GM18909 (cell line): Measurements from ENCODE around the gene CDCP1.

Source experiments
- ATAC-seq: cut with Tn5 transposase; IDR thresholded peaks from one replicate; pipeline ENCODE4 v1.9.1; 2021; ENCODE audit warnings: mild to moderate bottlenecking; ENCODE audit not compliant: unreplicated experiment, poor library complexity

CDCP1 gene

DNA sequence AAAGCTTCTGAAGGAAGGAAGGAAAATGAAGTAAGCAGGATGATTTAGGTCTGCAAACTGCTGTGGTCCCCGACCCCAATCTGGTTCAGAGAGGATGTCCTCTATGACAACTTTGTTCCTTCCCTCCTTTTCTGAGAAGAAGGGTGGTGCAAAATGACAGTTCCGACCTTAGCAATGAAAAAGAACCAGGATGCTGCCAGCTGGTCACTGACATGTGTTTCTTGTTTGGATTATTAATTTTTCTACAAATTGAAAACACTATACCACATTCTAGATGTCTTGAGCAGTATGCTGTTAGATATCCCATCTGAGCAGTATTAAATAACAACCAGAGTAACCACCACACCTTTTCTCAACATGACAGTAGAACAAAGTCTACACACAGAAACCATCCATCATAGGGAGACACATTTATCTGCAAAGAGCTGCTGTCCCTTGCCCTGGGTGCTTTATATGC is 27.5 kb downstream of the CDCP1 start:
- ATAC-seq: no peak

DNA sequence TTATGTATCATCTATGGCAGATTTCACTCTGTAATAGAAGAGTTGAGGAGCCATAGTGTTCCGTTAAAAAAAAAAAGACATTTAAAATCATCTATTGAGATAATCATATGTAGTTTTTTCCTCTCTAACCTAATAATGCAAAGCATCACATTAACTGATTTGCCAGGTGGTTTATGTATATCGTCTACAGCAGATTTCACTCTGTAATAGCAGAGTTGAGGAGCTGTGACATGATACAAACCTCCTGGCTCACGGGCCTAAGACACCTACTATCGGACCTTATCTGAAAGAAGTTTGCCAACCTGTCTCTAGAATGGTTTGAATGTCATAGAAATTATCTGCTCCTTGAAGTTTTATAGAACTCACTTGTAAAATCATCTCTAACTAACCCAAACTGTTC is 29.8 kb downstream of the CDCP1 start:
- ATAC-seq: no peak

DNA sequence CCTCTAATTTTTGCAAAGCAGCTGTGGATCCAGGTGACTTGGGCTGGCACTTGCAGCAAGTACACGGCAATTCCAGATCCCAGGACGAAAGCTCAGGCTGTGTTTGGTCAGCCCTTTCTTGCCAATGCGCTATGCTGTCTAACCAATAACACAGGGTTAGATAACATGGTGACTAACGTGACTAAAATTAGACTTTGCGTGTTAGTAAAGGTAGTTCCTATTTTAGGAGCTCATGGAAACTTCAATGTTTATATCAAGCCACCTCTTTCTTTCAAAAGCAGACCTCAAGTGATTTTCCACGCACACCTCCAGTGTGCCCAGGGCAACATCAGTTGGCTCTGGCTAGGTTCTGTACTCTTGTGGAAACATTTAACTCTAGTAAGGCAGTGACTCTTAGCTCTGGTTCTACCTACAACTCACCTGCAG is 32.5 kb downstream of the CDCP1 start:
- no peak for ATAC-seq

DNA sequence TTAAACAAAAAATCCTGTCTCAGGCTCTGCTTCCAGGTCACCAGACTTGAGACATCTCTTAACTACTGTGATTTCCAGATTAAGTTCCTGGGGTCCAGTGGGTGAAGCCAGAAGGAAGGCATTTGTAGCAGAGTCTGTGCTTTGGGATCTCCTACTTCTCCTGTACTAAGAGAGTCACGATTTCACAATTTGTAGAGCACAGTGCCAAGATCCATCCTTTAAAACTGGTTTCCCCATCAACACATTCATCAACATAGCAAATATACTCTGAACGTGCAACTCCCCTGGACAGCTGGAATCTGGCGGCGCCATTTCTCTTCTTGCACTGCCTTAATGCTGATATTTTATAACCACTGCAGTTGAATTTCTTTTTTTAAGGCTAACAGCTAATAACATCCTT is 33.2 kb downstream of the CDCP1 start:
- no peak for ATAC-seq

DNA sequence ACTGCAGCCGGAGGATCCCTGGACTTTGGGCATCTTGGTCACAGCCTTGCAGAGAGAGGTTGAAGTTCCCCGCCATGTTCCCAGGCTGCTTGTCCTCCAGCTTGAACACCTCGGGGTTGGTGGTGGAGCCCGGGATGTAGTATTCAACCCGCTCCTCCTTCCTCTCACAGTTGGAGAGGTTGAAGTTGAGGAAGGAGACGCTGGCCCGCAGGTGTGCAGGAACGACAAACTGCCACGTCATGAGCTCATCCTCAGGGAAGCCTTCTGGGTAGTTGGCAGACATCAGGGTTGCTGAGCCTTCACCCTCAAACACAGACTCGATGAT is 35.7 kb downstream of the CDCP1 start:
- ATAC-seq: no peak

DNA sequence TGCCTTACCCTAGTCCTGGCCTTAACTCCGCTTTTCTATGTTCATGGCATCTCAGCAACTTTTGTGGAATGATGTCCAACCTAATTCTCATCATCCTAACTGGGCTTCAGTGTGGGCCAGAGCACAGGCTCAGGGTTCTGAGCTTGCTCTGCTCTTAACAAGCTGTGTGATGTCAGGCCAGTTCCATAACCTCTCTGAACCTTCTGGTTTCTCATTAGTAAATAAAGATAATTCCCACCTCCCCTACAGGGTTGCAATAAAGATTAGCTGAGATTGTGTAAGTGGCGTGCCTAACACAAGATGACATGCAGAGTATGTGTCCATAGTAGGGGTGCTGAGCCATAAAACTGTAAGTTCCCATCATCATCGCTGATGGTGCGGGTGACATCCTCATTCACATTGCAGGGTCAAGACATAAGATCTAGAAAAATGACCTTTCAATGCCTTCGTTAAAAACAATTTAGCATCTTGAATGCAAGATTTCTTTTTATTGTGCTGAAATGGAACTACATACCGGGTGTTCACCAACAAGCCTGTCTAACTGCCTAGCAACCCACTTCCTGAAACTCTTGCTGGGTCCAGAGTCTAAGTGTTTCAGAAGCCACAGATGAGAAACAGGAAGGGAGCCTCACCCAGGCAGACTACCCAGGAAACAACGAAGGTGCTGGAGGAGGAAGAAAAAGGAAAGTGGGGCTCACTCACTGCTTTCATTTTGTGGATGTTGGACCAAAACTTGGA is 36.2 kb downstream of the CDCP1 start:
- ATAC-seq: peak; percentile 64

DNA sequence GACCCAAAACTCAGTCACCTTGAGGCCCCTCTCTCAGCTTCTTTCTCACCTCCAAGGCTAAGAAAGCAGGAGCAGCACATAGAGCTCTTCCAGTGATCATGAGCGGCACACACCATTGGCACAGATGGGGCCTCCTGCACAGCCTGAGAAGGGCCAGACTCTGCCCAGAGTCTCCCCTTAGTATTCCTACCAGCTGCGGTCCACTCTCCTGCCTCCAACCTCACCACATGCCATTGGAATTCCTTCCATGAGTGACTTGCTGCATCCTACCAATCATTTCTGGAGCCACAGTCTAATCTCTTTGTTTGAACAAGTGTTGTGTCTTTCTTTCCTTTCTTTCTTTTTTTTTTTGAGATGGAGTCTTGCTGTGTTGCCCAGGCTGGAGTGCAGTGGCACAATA is 39.3 kb downstream of the CDCP1 start:
- ATAC-seq: no peak

DNA sequence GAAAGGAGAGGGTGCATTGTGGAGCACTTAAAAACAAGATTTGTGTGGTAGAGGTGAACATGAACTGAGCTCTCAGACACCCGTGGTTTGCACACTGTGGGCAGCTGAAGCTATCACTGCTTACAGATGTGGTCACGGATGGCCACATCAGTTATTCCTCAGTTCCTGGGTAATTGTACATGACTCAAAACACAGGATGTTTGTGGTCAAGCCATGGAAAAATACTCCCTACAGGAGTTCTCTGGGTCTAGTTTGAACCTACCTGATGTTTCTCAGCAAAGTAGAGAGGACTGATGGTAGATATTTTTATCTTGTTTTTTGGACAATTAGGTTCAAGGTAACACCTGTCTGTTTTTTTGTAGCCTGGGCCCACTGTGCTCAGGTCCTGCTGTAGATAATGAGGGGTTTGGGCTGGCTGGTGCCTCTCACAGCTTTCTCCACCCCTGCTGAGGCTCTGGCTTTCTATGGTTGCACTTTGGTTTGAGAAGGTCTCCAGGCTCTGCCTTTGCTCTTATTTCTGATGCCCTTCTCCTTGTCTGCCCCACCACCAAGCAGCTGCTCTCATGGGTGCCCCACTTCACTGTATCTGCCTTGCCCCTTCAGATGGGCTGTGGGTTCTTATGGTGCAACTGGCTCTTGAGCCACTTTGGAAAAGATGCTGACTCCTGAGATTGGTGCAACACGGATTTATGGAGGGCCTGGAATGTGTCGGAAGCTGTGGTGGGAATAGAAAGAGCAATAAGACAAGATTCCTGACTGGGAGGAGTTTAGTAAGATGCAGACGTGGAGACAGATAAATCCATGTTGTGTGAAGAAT is 40.1 kb downstream of the CDCP1 start:
- no peak for ATAC-seq

DNA sequence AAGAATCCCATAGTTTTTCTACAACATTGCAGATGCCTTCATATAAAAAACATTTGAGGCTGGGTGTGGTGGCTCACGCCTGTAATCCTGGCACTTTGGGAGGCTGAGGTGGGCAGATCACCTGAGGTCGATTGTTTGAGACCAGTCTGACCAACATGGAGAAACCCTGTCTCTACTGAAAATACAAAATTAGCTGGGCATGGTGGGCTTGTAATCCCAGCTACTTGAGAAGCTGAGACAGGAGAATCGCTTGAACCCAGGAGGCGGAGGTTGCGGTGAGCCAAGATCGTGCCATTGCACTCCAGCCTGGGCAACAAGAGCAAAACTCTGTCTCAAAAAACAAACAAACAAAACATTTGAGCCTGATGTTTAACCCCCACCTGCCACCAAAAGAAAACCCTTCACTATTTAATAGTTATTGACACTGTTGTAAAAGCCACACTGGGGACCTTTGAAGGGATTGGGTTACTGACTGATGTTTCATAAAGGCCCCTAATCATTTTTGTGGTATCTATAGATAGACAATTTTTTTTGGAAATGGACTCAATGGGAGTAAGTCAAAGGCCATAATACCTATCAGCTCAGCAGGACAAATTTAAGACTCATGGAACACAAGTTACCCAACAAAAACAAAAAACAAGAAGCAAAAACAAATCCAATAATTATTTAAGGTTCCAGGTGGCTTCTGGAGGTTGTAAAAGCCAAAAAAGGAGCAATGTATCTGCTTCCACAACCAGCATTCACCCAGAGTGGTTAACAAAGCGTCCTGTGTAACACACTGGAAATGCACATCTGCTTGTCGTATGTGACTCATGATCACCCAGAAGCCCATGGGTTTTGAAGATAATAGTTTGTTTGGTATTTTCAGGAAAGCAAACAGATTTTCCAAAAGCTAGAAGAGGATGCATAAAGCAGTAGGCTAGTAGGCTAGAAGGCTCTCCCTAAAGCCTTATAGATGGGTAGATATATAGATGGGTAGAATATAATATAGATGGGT is 41.2 kb downstream of the CDCP1 start:
- no peak for ATAC-seq

DNA sequence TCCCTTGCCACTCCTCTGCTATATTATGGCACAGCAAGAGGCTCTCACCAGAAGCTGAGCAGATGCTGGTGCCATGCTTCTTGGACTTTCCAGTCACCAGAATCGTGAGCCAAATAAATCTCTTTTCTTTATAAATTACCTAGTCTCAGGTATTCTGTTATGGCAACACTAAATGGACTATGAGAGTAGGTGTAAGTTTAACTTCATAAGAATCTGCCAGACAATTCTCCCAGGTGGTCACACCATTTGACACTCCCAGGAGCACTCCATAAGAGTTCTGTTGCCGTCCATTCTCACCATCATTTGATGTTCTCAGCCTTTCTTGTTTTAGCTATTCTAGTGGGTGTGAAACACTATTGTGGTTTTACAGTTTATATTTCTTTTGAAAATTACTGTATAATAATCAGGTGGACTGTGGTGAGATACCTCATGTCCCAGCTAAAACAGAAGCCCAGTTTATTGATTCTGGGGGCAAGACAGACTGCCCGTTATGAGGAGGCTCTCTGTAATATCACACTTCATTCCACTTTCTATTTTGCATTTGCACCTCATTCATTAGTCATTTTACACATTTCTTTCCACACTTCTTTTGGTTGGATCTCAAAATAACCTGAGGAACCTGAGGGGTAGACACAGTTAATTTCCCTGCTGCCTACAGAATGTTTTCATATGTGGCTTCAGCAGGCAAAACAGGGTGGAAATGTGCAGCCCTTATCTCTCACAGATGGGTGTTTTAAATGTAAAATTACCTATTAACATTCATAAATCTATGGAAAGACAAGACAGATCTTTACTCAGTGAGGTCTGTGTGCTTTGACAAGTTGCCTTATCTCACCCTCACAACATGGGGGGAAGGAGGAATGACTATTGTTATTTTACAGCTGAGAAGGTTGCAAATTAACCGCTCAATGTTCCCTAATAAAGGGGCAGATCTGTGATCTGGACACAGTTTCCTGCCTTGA is 42.1 kb downstream of the CDCP1 start:
- ATAC-seq: no peak

DNA sequence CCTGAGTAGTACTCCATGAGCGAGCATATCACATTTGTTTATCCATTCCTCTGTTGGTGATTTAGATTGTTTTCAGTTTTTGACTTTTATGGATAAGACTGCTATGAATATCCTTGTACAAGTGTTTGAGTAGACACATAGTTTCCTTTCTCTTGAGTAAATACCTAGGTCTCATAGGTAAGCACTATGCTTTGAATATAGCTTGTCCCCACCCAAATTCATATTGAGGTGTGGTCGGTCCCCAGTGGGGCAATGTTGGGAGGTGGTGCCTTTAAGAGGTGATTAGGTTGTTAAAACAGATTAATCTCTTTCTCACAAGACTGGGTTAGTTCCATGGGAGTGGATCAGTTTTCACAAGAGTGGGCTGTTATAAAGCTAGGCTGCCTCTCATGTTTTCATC is 42.8 kb downstream of the CDCP1 start:
- ATAC-seq: no peak

DNA sequence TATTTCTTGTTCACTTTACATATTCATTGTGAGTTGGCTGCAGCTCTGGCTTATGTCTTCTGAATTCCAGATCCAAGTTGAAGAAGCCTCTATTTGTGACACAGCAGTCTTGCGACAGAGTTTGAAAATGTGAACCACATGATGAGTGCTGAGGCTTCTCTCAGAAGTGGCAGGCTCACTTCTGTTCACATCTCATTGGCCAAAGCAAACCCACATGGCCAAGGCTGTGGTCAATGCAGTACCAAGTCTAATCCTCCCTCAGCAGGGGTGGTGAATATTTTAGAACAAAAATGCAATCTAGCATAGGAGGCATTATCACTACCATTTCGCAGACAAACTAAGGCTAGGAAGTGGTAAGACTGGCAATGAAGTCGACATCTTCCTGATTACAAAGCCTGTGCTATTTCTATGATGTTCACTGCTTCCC is 45.2 kb downstream of the CDCP1 start:
- no peak for ATAC-seq

DNA sequence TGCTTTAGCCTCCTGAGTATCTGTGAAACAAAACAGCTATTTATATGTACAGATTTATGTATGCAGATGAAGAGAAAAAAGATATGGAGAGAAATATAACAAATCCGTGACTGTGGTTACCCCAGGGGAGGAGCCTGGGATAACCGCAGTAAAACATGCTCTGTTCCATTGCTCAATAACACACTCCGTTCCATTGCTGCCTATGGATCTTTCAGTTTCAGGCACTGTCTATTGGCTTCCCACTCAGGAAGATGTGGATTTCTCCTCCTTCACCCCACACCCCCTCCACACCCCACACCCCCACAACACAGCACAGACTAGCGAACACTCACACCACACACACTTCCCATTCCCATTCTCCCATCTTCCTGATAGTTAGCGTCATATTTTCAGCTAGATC is 47.9 kb downstream of the CDCP1 start:
- ATAC-seq: no peak

DNA sequence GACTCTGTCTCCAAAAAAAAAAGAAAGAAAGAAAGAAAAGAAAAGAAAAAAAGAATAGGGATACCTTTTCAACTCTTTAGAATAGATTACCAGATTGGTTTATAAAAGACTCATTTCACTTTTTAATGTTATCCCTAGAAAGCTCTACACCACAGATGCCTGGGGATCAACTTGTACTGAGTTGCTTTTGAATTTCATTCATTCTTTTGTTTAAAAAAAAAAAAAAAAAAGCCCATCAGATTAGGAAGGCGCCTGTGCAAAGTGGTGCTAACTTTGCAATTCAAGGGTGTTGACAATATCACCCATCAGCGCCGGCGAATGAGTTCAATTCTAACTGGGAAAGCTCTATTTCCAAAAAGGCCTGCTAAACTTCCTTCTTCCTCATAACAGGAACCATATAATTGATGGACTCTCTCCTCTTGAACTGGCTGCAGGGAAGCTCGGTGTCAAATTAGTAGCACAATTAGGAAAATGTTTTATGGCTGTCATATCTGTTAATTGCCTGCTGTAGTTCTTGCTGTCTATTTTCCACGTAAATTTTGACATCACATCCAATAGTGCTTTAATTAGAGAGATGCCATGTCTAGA is 48.8 kb downstream of the CDCP1 start:
- no peak for ATAC-seq

DNA sequence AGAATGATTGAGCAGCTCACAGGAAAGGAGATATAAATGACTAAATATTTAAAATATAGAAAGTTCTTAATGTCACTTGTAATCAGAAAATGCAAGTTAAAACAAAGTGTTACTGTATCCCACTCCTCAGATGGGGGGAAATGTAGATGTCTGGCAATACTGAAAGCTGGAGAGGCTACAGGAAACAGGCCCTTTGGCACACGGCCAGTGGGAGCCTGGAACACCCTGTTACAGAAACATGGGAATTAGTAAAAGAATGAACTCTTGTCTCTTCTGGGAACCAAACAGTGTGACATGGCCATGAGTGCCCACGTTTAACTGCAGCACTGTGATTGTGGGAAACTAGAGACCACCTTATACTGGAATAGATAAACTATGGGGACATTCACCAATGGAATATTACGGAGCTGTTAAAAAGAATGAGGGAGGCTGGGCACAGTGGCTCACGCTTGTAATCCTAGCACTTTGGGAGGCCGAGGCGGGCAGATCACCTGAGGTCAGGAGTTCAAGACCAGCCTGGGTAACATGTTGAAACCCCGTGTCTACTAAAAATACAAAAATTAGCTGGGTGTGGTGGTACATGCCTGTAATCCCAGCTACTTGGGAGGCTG is 50.2 kb downstream of the CDCP1 start:
- no peak for ATAC-seq

DNA sequence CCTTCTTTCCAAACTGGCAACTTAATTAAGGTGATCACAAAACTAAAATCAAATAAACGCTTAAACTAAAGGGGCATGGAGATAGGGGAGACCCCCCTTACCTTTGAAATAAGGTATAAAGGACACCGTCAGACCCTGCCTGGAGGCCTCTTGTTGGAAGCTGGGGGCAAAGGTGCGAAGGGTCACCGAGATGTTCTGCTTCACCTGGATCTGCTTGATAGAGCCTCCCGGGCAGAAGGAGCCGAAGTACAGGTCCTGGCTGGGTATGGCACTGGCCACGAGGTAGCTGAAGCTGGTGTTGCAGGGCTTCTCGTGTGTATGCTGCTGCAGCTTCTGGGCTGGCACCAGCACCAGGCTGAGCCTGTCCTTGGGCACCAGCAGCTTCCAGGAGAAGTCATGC is 53.0 kb downstream of the CDCP1 start:
- no peak for ATAC-seq

DNA sequence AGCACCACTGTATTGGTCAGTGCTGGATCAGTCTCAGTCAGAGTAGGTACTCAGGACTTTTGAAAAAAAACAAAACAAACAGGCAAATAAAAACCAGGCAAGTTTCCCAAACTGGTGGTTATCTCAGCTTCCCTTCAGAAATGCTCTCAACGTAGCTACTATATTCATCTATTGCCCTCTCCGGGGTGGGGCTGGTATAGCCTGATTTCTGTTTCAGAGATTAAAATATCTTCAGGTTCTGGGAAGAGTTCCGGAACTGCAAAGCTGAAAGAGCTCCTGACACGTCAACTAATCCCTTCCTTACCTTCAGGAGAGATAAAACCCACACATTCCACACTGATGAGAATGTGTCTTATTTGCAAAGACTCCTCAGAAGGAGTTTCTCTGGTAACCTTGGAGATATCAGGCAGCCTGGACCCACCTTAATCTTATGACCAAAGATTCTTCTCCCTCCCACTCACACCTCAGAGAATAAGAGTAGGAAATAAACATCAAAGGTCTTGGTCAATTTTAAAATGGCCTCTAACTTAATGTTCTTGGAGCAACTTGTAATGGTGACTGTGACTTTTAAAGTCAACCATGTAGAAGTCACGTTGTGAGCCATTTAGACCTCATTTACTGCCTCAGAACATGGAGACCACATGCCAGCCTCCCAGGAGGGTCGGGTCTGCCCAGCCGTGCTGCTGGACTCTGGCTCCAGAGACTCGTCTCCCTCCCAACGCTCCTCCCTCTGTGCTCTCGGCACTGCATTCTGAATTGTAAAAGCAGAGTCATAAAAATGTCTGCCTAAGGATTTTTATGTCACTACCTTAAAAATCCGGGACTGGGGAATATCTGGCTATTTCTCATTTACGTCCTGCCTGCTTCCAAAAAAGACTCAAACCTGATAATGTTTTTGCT is 53.8 kb downstream of the CDCP1 start:
- ATAC-seq: no peak

DNA sequence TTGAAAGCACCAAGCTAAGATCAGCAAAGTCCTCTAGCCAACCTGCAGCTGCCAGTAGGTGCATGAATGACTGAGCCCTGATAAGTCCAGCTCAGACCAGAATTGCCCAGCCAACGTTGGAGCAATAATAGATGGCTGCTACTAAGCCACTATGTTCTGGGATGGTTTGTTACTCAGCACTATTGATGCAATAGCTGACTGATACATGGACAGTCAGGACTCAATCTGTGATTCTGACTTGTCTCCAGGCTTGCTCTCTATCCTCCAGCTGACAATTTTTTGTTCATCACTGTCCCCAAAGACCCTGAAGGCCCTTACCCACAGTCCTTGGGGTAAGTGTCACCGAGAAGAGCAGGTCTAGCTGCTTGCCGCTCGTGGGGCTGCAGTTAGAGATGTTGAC is 55.3 kb downstream of the CDCP1 start:
- no peak for ATAC-seq
